PC-9 (cell line): ENCODE results near the gene PCMT1.

Experiments
- CTCF ChIP-seq: fragments of 200-600 bp; sonication (generic); conservative IDR thresholded peaks from 2 replicates; pipeline ENCODE4 v1.6.1; 2017; ENCODE audit warnings: mixed run types, antibody characterized with exemption, mild to moderate bottlenecking, moderate library complexity
- EZH2 ChIP-seq: fragments of 200-600 bp; sonication (generic); IDR thresholded peaks from 2 replicates; pipeline ENCODE4 v1.8.0; 2017; ENCODE audit warnings: antibody characterized with exemption, low read depth

GRCh38 chr6:149711711-149712110 is 37.8 kb upstream of the PCMT1 start:
- no peak for TF ChIP-seq CTCF
- no peak for TF ChIP-seq EZH2
